ENCODE measurements around the gene GTF3C1.

DNA sequence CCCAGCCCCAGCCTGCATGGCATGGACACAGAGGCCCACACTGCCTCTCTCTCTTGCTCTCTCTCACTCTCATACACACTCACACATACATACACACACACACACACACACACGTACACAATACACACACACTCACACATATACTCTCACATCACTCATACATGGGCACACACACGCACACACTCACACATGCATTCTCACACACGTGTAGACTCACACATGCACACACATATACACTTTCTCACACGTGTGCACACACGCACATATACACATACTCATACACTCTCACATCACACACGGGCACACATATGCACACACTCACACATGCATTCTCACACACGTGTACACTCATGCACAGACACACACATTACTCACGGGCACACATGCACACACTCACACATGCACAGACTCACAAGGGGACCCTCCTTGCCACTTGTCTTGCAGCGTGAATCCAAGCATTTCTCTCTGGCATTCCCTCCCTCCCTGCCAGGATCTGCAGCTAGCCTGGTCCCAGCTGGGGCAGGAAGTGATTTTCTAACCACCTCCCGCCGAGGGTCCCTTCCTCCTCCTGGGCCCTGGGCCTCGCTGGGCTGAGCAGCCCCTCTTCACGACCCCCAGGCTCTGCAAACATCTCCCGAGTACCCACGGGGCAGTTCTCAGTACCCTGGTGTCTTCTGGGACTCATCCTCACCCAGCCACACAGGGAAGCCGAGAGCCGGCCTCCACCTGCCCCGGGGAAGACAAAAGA, 110.3 kb downstream of the GTF3C1 start:
- TF ChIP-seq, protein P1, sequence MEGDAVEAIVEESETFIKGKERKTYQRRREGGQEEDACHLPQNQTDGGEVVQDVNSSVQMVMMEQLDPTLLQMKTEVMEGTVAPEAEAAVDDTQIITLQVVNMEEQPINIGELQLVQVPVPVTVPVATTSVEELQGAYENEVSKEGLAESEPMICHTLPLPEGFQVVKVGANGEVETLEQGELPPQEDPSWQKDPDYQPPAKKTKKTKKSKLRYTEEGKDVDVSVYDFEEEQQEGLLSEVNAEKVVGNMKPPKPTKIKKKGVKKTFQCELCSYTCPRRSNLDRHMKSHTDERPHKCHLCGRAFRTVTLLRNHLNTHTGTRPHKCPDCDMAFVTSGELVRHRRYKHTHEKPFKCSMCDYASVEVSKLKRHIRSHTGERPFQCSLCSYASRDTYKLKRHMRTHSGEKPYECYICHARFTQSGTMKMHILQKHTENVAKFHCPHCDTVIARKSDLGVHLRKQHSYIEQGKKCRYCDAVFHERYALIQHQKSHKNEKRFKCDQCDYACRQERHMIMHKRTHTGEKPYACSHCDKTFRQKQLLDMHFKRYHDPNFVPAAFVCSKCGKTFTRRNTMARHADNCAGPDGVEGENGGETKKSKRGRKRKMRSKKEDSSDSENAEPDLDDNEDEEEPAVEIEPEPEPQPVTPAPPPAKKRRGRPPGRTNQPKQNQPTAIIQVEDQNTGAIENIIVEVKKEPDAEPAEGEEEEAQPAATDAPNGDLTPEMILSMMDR (IDR thresholded peaks at IDR 0.05; ENCODE audit: low read depth, low read length): no peak
- no peak for TF ChIP-seq EZH2phosphoT487 (IDR thresholded peaks at IDR 0.05; ENCODE audit: low read depth)

All from OCI-LY3 (cell line).